Measurements from ENCODE around the gene RMI1. TPM values are rescaled to one million over a fixed set of nuclear protein-coding genes. Genes with fewer than 3 reads are reported as not detected.

Gene RMI1
- polyA plus RNA-seq, 1 donor (not counting 4 experiments of a cell fraction or from before 2014, with no cell fraction given): 3.6 TPM

DNA sequence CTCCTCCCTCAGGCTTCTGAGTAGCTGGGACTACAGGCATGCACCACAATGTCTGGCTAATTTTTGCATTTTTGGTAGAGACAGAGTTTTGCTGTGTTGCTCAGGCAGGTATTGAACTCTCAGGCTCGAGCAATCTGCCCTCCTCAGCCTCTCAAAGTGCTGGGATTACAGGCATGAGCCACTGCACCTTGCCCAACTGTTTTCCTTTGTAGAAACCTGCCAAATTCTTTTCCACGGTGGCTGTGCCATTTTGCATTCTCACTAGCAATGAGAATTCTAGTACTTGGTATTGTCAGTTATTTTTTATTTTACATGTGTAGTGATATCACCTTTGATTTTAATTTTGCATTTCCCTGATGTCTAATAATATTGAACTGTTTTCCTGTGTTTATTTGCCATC lies 7.8 kb downstream of the RMI1 start:
- no peak for FAIRE-seq
- no peak overlapping the region for H3K4me2 ChIP-seq (ENCODE audit: control insufficient read depth, extremely low read depth, insufficient read depth, low read depth, low read length)
- H3K4me3 ChIP-seq (ENCODE audit: control insufficient read depth in 2 of 3, extremely low read depth in 1 of 3, insufficient read depth in 2 of 3, low read depth in 1 of 3, low read length in 3 of 3): no peak overlapping the region
- no peak overlapping the region for H2AFZ ChIP-seq (ENCODE audit: control insufficient read depth, low read length)
- H3K9me1 ChIP-seq (ENCODE audit: control insufficient read depth, extremely low read depth, insufficient read depth, low read length): no peaks in the 10 kb centered on the region
- no peaks in the 10 kb centered on the region for H4K20me1 ChIP-seq (ENCODE audit: control insufficient read depth, extremely low read depth, insufficient read depth, low read length)
- DNase-seq (ENCODE audit: low read depth, low spot score): no peak
- TF ChIP-seq EZH2 (IDR thresholded peaks at IDR 0.05; ENCODE audit: low read length): no peak
- TF ChIP-seq, protein P1, sequence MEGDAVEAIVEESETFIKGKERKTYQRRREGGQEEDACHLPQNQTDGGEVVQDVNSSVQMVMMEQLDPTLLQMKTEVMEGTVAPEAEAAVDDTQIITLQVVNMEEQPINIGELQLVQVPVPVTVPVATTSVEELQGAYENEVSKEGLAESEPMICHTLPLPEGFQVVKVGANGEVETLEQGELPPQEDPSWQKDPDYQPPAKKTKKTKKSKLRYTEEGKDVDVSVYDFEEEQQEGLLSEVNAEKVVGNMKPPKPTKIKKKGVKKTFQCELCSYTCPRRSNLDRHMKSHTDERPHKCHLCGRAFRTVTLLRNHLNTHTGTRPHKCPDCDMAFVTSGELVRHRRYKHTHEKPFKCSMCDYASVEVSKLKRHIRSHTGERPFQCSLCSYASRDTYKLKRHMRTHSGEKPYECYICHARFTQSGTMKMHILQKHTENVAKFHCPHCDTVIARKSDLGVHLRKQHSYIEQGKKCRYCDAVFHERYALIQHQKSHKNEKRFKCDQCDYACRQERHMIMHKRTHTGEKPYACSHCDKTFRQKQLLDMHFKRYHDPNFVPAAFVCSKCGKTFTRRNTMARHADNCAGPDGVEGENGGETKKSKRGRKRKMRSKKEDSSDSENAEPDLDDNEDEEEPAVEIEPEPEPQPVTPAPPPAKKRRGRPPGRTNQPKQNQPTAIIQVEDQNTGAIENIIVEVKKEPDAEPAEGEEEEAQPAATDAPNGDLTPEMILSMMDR (optimal IDR thresholded peaks at IDR 0.05 in 1 of 3, IDR thresholded peaks at IDR 0.05 in 1 of 3, conservative IDR thresholded peaks at IDR 0.05 in 1 of 3; ENCODE audit: extremely low read depth in 1 of 3, insufficient read depth in 2 of 3, low read length in 3 of 3): no peak
- H3K27ac ChIP-seq (ENCODE audit: control insufficient read depth, insufficient read depth, low read length): no peak overlapping the region
- peaks cover 29% of the 10 kb centered on the region for H3K79me2 ChIP-seq (ENCODE audit: control insufficient read depth, insufficient read depth, low read length)
- H3K27me3 ChIP-seq (ENCODE audit: control insufficient read depth, extremely low read depth, insufficient read depth, low read length): no peaks in the 10 kb centered on the region
- no peak overlapping the region for H3K9ac ChIP-seq (ENCODE audit: control insufficient read depth, extremely low read depth, insufficient read depth, low read length)
- dilution Hi-C loops (cut with MboI; ENCODE audit: extremely low pct_ligation_motif_present, low sequenced_read_pairs): no loop called here
- no peaks in the 10 kb centered on the region for H3K36me3 ChIP-seq (ENCODE audit: control insufficient read depth in 2 of 2, extremely low read depth in 1 of 2, insufficient read depth in 2 of 2, low read length in 2 of 2)
- H3K9me3 ChIP-seq (ENCODE audit: control insufficient read depth, low read depth, low read length): no peaks in the 10 kb centered on the region
- peaks cover 7% of the 10 kb centered on the region for H3K4me1 ChIP-seq (ENCODE audit: control insufficient read depth, extremely low read depth, insufficient read depth, low read length)

DNA sequence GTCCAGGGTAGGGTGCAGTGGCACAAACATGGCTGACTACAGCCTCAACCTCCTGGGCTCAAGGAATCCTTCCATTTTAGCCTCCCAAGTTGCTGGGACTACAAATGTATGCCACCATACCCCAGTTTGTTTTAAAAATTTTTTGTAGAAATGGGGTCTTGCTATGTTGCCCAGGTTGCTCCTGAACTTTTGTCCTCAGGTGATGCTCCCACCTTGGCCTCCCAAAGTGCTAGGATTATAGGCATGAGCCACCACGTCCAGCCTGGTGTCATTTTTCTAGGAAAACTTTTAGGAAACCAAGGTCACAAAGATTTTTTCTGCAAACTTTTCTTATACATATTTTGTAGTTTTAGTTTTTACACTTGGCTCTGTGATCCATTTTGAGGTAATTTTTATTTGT lies 10.8 kb downstream of the RMI1 start:
- H2AFZ ChIP-seq (ENCODE audit: control insufficient read depth, low read length): no peak overlapping the region
- H3K9me3 ChIP-seq (ENCODE audit: control insufficient read depth, low read depth, low read length): no peaks in the 10 kb centered on the region
- FAIRE-seq: no peak
- TF ChIP-seq EZH2 (IDR thresholded peaks at IDR 0.05; ENCODE audit: low read length): no peak
- TF ChIP-seq, protein P1 (optimal IDR thresholded peaks at IDR 0.05 in 1 of 3, IDR thresholded peaks at IDR 0.05 in 1 of 3, conservative IDR thresholded peaks at IDR 0.05 in 1 of 3; ENCODE audit: extremely low read depth in 1 of 3, insufficient read depth in 2 of 3, low read length in 3 of 3): no peak
- dilution Hi-C loops (cut with MboI; ENCODE audit: extremely low pct_ligation_motif_present, low sequenced_read_pairs): no loop called here
- H3K27me3 ChIP-seq (ENCODE audit: control insufficient read depth, extremely low read depth, insufficient read depth, low read length): no peaks in the 10 kb centered on the region
- no peak overlapping the region for H3K9ac ChIP-seq (ENCODE audit: control insufficient read depth, extremely low read depth, insufficient read depth, low read length)
- H3K79me2 ChIP-seq (ENCODE audit: control insufficient read depth, insufficient read depth, low read length): peaks cover 11% of the 10 kb centered on the region
- no peaks in the 10 kb centered on the region for H3K9me1 ChIP-seq (ENCODE audit: control insufficient read depth, extremely low read depth, insufficient read depth, low read length)
- no peak for DNase-seq (ENCODE audit: low read depth, low spot score)
- H3K4me3 ChIP-seq (ENCODE audit: control insufficient read depth in 2 of 3, extremely low read depth in 1 of 3, insufficient read depth in 2 of 3, low read depth in 1 of 3, low read length in 3 of 3): no peak overlapping the region
- no peaks in the 10 kb centered on the region for H3K36me3 ChIP-seq (ENCODE audit: control insufficient read depth in 2 of 2, extremely low read depth in 1 of 2, insufficient read depth in 2 of 2, low read length in 2 of 2)
- H3K4me1 ChIP-seq (ENCODE audit: control insufficient read depth, extremely low read depth, insufficient read depth, low read length): peaks cover 7% of the 10 kb centered on the region
- H3K4me2 ChIP-seq (ENCODE audit: control insufficient read depth, extremely low read depth, insufficient read depth, low read depth, low read length): no peak overlapping the region
- H4K20me1 ChIP-seq (ENCODE audit: control insufficient read depth, extremely low read depth, insufficient read depth, low read length): no peaks in the 10 kb centered on the region
- H3K27ac ChIP-seq (ENCODE audit: control insufficient read depth, insufficient read depth, low read length): no peak overlapping the region

Measured in keratinocyte (primary cell).